Activated effector memory CD4-positive, alpha-beta T cell treated with anti-CD3 and anti-CD28 coated beads, Interleukin-2, amount 50 U/mL, for 16 hours (primary cell): Measurements from ENCODE around the gene FTO.

Experiments used
- DNase-seq: peaks from one replicate; pipeline ENCODE4 v3.0.0-alpha.2; 2020

Gene FTO

GRCh38 chr16:54199487-54200160 lies 495.7 kb downstream of the FTO start:
- DNase-seq, result no peak

DNA sequence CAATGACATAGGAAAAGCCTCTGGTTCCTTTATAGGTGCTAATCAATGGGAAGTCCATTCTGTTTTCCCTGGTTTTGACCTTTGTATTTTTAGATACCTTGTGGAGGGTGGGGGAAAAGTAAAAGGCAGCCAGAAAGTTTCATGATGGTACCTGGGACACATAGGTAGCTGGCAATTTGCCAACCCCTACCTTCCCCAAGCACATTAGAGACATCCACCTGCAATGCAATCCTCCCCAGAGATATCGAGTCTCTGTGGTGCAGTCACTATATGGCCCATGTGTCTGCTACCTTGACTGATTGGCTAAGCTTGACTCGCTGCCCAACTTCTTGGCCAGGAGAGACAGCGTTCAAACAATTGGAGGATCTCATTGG lies 496.2 kb downstream of the FTO start:
- no peak for DNase-seq

GRCh38 chr16:54200720-54201119 lies 496.8 kb downstream of the FTO start:
- DNase-seq, result no peak

GRCh38 chr16:54201200-54201599 lies 497.2 kb downstream of the FTO start:
- DNase-seq, result no peak
